ENCODE results near the gene CDC42BPB.

Gene CDC42BPB

GRCh38 chr14:103101963-103102688 is 44.8 kb upstream of the CDC42BPB start:
- H3K27ac ChIP-seq (ENCODE audit: low read length): no peak overlapping the region
- H2AFZ ChIP-seq (ENCODE audit: low read length): no peak overlapping the region
- 0 out of 2 replicates have a peak, but pooled peaks cover 5% of the 10 kb centered on the region for H3K4me1 ChIP-seq (ENCODE audit: low read length)
- H3K4me2 ChIP-seq (ENCODE audit: low read depth, low read length): no peak overlapping the region
- H3K9me2 ChIP-seq (replicated peaks; ENCODE audit: insufficient read depth, low read length): no peaks in the 10 kb centered on the region
- peaks cover 8% of the 10 kb centered on the region; the same call in 1 of the 2 replicates for H3K27me3 ChIP-seq (replicated peaks; ENCODE audit: insufficient read depth, low read length)
- no peaks in the 10 kb centered on the region for H3K79me2 ChIP-seq (ENCODE audit: low read length)
- H3K9ac ChIP-seq (ENCODE audit: low read length): no peak overlapping the region
- H3K4me3 ChIP-seq (ENCODE audit: low read length): no peak overlapping the region
- H4K20me1 ChIP-seq (ENCODE audit: insufficient read depth, low read length): no peaks in the 10 kb centered on the region
- DNase-seq: no peak
- no peak for TF ChIP-seq EZH2phosphoT487 (IDR thresholded peaks at IDR 0.05; ENCODE audit: low read length)
- TF ChIP-seq, protein P1, sequence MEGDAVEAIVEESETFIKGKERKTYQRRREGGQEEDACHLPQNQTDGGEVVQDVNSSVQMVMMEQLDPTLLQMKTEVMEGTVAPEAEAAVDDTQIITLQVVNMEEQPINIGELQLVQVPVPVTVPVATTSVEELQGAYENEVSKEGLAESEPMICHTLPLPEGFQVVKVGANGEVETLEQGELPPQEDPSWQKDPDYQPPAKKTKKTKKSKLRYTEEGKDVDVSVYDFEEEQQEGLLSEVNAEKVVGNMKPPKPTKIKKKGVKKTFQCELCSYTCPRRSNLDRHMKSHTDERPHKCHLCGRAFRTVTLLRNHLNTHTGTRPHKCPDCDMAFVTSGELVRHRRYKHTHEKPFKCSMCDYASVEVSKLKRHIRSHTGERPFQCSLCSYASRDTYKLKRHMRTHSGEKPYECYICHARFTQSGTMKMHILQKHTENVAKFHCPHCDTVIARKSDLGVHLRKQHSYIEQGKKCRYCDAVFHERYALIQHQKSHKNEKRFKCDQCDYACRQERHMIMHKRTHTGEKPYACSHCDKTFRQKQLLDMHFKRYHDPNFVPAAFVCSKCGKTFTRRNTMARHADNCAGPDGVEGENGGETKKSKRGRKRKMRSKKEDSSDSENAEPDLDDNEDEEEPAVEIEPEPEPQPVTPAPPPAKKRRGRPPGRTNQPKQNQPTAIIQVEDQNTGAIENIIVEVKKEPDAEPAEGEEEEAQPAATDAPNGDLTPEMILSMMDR (IDR thresholded peaks at IDR 0.05; ENCODE audit: low read length): no peak
- no peaks in the 10 kb centered on the region; the same call in 1 of the 2 replicates for H3F3A ChIP-seq (ENCODE audit: insufficient read depth, low read length)
- no peaks in the 10 kb centered on the region for H3K36me3 ChIP-seq (replicated peaks; ENCODE audit: insufficient read depth, low read length)
- H3K9me3 ChIP-seq (replicated peaks; ENCODE audit: insufficient read depth, low read length): no peaks in the 10 kb centered on the region

GRCh38 chr14:103101257-103101962 is 44.1 kb upstream of the CDC42BPB start:
- peak overlapping the region; percentile 51; the same call in 1 of the 2 replicates for H3K27ac ChIP-seq (ENCODE audit: low read length)
- TF ChIP-seq EZH2 (optimal IDR thresholded peaks at IDR 0.05; ENCODE audit: low read depth, low read length): no peak
- no peak for TF ChIP-seq EZH2phosphoT487 (IDR thresholded peaks at IDR 0.05; ENCODE audit: low read length)
- TF ChIP-seq, protein P1 (IDR thresholded peaks at IDR 0.05; ENCODE audit: low read length): no peak
- no peak for DNase-seq
- H3K4me1 ChIP-seq (ENCODE audit: low read length): 0 out of 2 replicates have a peak, but pooled peaks cover 5% of the 10 kb centered on the region
- peaks cover 8% of the 10 kb centered on the region; the same call in 1 of the 2 replicates for H3K27me3 ChIP-seq (replicated peaks; ENCODE audit: insufficient read depth, low read length)
- no peaks in the 10 kb centered on the region for H3K9me2 ChIP-seq (replicated peaks; ENCODE audit: insufficient read depth, low read length)
- H3K79me2 ChIP-seq (ENCODE audit: low read length): no peaks in the 10 kb centered on the region
- no peaks in the 10 kb centered on the region; the same call in 1 of the 2 replicates for H3F3A ChIP-seq (ENCODE audit: insufficient read depth, low read length)
- H3K36me3 ChIP-seq (replicated peaks; ENCODE audit: insufficient read depth, low read length): no peaks in the 10 kb centered on the region
- H4K20me1 ChIP-seq (ENCODE audit: insufficient read depth, low read length): no peaks in the 10 kb centered on the region
- H3K9ac ChIP-seq (ENCODE audit: low read length): no peak overlapping the region
- no peaks in the 10 kb centered on the region for H3K9me3 ChIP-seq (replicated peaks; ENCODE audit: insufficient read depth, low read length)
- H2AFZ ChIP-seq (ENCODE audit: low read length): no peak overlapping the region
- no peak overlapping the region for H3K4me3 ChIP-seq (ENCODE audit: low read length)
- no peak overlapping the region for H3K4me2 ChIP-seq (ENCODE audit: low read depth, low read length)

- Histone ChIP-seq H3K27me3 (replicated peaks; ENCODE audit: insufficient read depth, low read length) (peaks cover 8% of the 10 kb centered on the region; the same call in 1 of the 2 replicates), H4K20me1 (ENCODE audit: insufficient read depth, low read length) (no peaks in the 10 kb centered on the region), H3F3A (ENCODE audit: insufficient read depth, low read length) (no peaks in the 10 kb centered on the region; the same call in 1 of the 2 replicates), H3K9ac (ENCODE audit: low read length) (no peak overlapping the region), H3K4me3 (ENCODE audit: low read length) (no peak overlapping the region), H3K9me3 (replicated peaks; ENCODE audit: insufficient read depth, low read length) (no peaks in the 10 kb centered on the region), H3K4me2 (ENCODE audit: low read depth, low read length) (peak overlapping the region; percentile 15; the same call in 1 of the 2 replicates), H3K79me2 (ENCODE audit: low read length) (no peaks in the 10 kb centered on the region), H2AFZ (ENCODE audit: low read length) (no peak overlapping the region), H3K4me1 (ENCODE audit: low read length) (0 out of 2 replicates have a peak, but pooled peaks cover 5% of the 10 kb centered on the region), H3K27ac (ENCODE audit: low read length) (peak overlapping the region; percentile 51; the same call in 1 of the 2 replicates), H3K9me2 (replicated peaks; ENCODE audit: insufficient read depth, low read length) (no peaks in the 10 kb centered on the region), H3K36me3 (replicated peaks; ENCODE audit: insufficient read depth, low read length) (no peaks in the 10 kb centered on the region)
- TF ChIP-seq, protein P1 (IDR thresholded peaks at IDR 0.05; ENCODE audit: low read length): no peak
- TF ChIP-seq EZH2 (optimal IDR thresholded peaks at IDR 0.05; ENCODE audit: low read depth, low read length) (no peak), EZH2phosphoT487 (IDR thresholded peaks at IDR 0.05; ENCODE audit: low read length) (no peak)
- DNase-seq: peak; percentile 12
Observed at GRCh38 chr14:103100281-103101121, 43.2 kb upstream of the CDC42BPB start.
